Measurements from ENCODE around the gene SRC.

- no peak for TF ChIP-seq CTCF (IDR thresholded peaks at IDR 0.05; ENCODE audit: insufficient read depth, low read length, poor library complexity, severe bottlenecking)
- TF ChIP-seq EZH2phosphoT487 (conservative IDR thresholded peaks at IDR 0.05; ENCODE audit: low read length): no peak
Measured at GRCh38 chr20:37437676-37438075, 91.7 kb downstream of the SRC start.

Measured in SU-DHL-6 (cell line).